Sigmoid colon (tissue), 4 donors: ENCODE measurements around the gene AKR1B1.
A peak's percentile ranks its signal among the peaks of the same experiment; 100 is the strongest.

Source experiments
- CTCF ChIP-seq, 4 experiments: fragments of 450-650 bp in 3 of 4; fragments of 200-600 bp in 1 of 4; IDR thresholded peaks; one replicate each; pipeline ENCODE4 v1.5.1; 2016 to 2019; ENCODE audit warnings: antibody characterized with exemption in 4 of 4, mild to moderate bottlenecking in 3 of 4, moderate library complexity in 2 of 4
- EP300 ChIP-seq, 4 donors: sonication (generic); formaldehyde crosslinking; IDR thresholded peaks; one replicate each; pipeline ENCODE4 v1.6.1; 2017; ENCODE audit warnings: antibody characterized with exemption in 4 of 4
- POLR2A ChIP-seq, 2 donors: fragments of 450-650 bp; IDR thresholded peaks; one replicate each; pipeline ENCODE4 v1.6.1; 2016; ENCODE audit warnings: antibody characterized with exemption in 2 of 2, mild to moderate bottlenecking in 2 of 2, moderate library complexity in 2 of 2
- POLR2AphosphoS5 ChIP-seq, 4 donors: sonication (generic); formaldehyde crosslinking; IDR thresholded peaks; one replicate each; pipeline ENCODE4 v1.6.1; 2017; ENCODE audit warnings: antibody characterized with exemption in 4 of 4

GRCh38 chr7:134458341-134458805 is 527 bp downstream of the AKR1B1 start:
- TF ChIP-seq POLR2AphosphoS5 (IDR thresholded peaks at IDR 0.05) (no peak), CTCF (IDR thresholded peaks at IDR 0.05) (peak in 2 of 4 experiments; percentile 14 to 21), POLR2A (IDR thresholded peaks at IDR 0.05) (no peak), EP300 (IDR thresholded peaks at IDR 0.05) (no peak)
